ENCODE data around the gene LCN2.
"Not testable (repeated sequence)": the region's sequence is repeated elsewhere in the genome, so short reads cannot be mapped to it uniquely, and the experiment has no call there.

Gene LCN2

GRCh38 chr9:128169925-128170324 is 20.7 kb downstream of the LCN2 start:
- no peak for DNase-seq

GRCh38 chr9:128174062-128174461 is 24.8 kb downstream of the LCN2 start:
- no peak for DNase-seq

- no peak for DNase-seq
Measured at GRCh38 chr9:128175102-128175563, 25.9 kb downstream of the LCN2 start.

GRCh38 chr9:128175726-128176125 is 26.5 kb downstream of the LCN2 start:
- no peak for DNase-seq

GRCh38 chr9:128178806-128179431 is 29.7 kb downstream of the LCN2 start:
- DNase-seq, result no peak

- no peak for DNase-seq
Measured at GRCh38 chr9:128180001-128180400, 30.7 kb downstream of the LCN2 start.

- DNase-seq, result no peak
Measured at GRCh38 chr9:128180447-128180846, 31.2 kb downstream of the LCN2 start.

- not testable (repeated sequence) for DNase-seq
Measured at GRCh38 chr9:128181480-128181879, 32.2 kb downstream of the LCN2 start.

- DNase-seq, result no peak
Measured at GRCh38 chr9:128182893-128183588, 33.8 kb downstream of the LCN2 start.

GRCh38 chr9:128185979-128186965 is 37.0 kb downstream of the LCN2 start:
- no peak for DNase-seq

- DNase-seq, result no peak
Measured at GRCh38 chr9:128187361-128187760, 38.1 kb downstream of the LCN2 start.

- no peak for DNase-seq
Measured at GRCh38 chr9:128188209-128188608, 39.0 kb downstream of the LCN2 start.

- DNase-seq, result no peak
Measured at GRCh38 chr9:128190013-128190412, 40.8 kb downstream of the LCN2 start.

GRCh38 chr9:128190516-128191405 is 41.5 kb downstream of the LCN2 start:
- DNase-seq, result no peak

- DNase-seq, result peak; percentile 43 to 61
Measured at GRCh38 chr9:128191406-128192046, 42.3 kb downstream of the LCN2 start, which contains the start of gene CIZ1. Gene CIZ1, minus strand, starts transcription at chr9:128191572. Its CDS starts 715 bp downstream, at chr9:128190857.

GRCh38 chr9:128192601-128193371 is 43.5 kb downstream of the LCN2 start:
- peak; percentile 95 to 97 for DNase-seq

GRCh38 chr9:128193469-128194096 is 44.3 kb downstream of the LCN2 start:
- no peak for DNase-seq

- DNase-seq, result no peak
Measured at GRCh38 chr9:128201441-128202369, 52.5 kb downstream of the LCN2 start.

- DNase-seq, result no peak
Measured at GRCh38 chr9:128202648-128203023, 53.4 kb downstream of the LCN2 start.
